H9 (cell line): Measurements from ENCODE around the gene HIPK3. TPM values are rescaled to one million over a fixed set of nuclear protein-coding genes. Genes with fewer than 3 reads are reported as not detected.

Experiments
- DNase-seq: peaks from one replicate; pipeline ENCODE4 v3.0.0-alpha.2; 2017
- H2AFZ ChIP-seq: one replicate; pipeline ENCODE4 v1.6.1; 2013; ENCODE audit warnings: mild to moderate bottlenecking, low read length, control low read depth, moderate library complexity
- H2AK5ac ChIP-seq: 2 replicates; pipeline ENCODE4 v1.6.1; 2013; ENCODE audit warnings: low read length, control low read depth, mixed read lengths; ENCODE audit not compliant: insufficient read length
- H2BK120ac ChIP-seq: one replicate; pipeline ENCODE4 v1.6.1; 2013; ENCODE audit warnings: low read depth, mild to moderate bottlenecking, low read length, control low read depth, inconsistent platforms; ENCODE audit not compliant: poor library complexity, severe bottlenecking
- H2BK12ac ChIP-seq: 2 replicates; pipeline ENCODE4 v1.6.1; 2013; ENCODE audit warnings: low read length, control low read depth, mixed read lengths, low read depth; ENCODE audit not compliant: insufficient read length
- H2BK15ac ChIP-seq: 2 replicates; pipeline ENCODE4 v1.6.1; 2013; ENCODE audit warnings: low read depth, low read length, control low read depth
- H2BK20ac ChIP-seq: one replicate; pipeline ENCODE4 v1.6.1; 2013; ENCODE audit warnings: low read depth, mild to moderate bottlenecking, low read length, control low read depth, inconsistent platforms; ENCODE audit not compliant: poor library complexity, severe bottlenecking
- H2BK5ac ChIP-seq: 2 replicates; pipeline ENCODE4 v1.6.1; 2013; ENCODE audit warnings: low read length, control low read depth, mixed read lengths; ENCODE audit not compliant: insufficient read length
- H3K14ac ChIP-seq: 2 replicates; pipeline ENCODE4 v1.6.1; 2013; ENCODE audit warnings: low read length, control low read depth; ENCODE audit not compliant: insufficient read depth
- H3K18ac ChIP-seq: 2 replicates; pipeline ENCODE4 v1.6.1; 2013; ENCODE audit warnings: low read depth, mild to moderate bottlenecking, mixed read lengths, low read length, control low read depth; ENCODE audit not compliant: insufficient read length
- H3K23ac ChIP-seq: 2 replicates; pipeline ENCODE4 v1.6.1; 2013; ENCODE audit warnings: low read length, control low read depth, mixed read lengths, low read depth; ENCODE audit not compliant: insufficient read length
- H3K23me2 ChIP-seq: 2 replicates; pipeline ENCODE4 v1.6.1; 2013; ENCODE audit warnings: low read depth, mild to moderate bottlenecking, mixed read lengths, low read length, control low read depth; ENCODE audit not compliant: insufficient read length, poor library complexity, severe bottlenecking
- H3K27ac ChIP-seq: 2 replicates; pipeline ENCODE4 v1.5.1; 2013; ENCODE audit warnings: low read length, control low read depth, mixed read lengths, low read depth; ENCODE audit not compliant: insufficient read length
- H3K27me3 ChIP-seq: 2 replicates; pipeline ENCODE4 v1.6.1; 2013; ENCODE audit warnings: low read length, control low read depth, inconsistent platforms; ENCODE audit not compliant: insufficient read depth
- H3K4ac ChIP-seq: 2 replicates; pipeline ENCODE4 v1.6.1; 2013; ENCODE audit warnings: low read depth, mild to moderate bottlenecking, control low read depth, inconsistent platforms, low read length, moderate library complexity
- H3K4me1 ChIP-seq: 2 replicates; pipeline ENCODE4 v1.6.1; 2013; ENCODE audit warnings: low read length, control low read depth, inconsistent platforms; ENCODE audit not compliant: insufficient read depth
- H3K4me2 ChIP-seq: 2 replicates; pipeline ENCODE4 v1.6.1; 2013; ENCODE audit warnings: low read length, control low read depth, mixed read lengths; ENCODE audit not compliant: insufficient read length, insufficient read depth
- H3K56ac ChIP-seq: 2 replicates; pipeline ENCODE4 v1.6.1; 2013; ENCODE audit warnings: low read depth, mild to moderate bottlenecking, mixed read lengths, low read length, control low read depth; ENCODE audit not compliant: insufficient read length
- H3K79me1 ChIP-seq: 2 replicates; pipeline ENCODE4 v1.6.1; 2013; ENCODE audit warnings: low read depth, mild to moderate bottlenecking, moderate library complexity, low read length, control low read depth, inconsistent platforms; ENCODE audit not compliant: insufficient read depth, poor library complexity, severe bottlenecking
- H3K79me2 ChIP-seq: 2 replicates; pipeline ENCODE4 v1.6.1; 2013; ENCODE audit warnings: low read length, control low read depth, inconsistent platforms; ENCODE audit not compliant: insufficient read depth
- H3K9ac ChIP-seq: 2 replicates; pipeline ENCODE4 v1.6.1; 2013; ENCODE audit warnings: low read length, control low read depth, mixed read lengths; ENCODE audit not compliant: insufficient read length; ENCODE audit errors: extremely low read depth
- H3K9me3 ChIP-seq: one replicate; pipeline ENCODE4 v1.6.1; 2013; ENCODE audit warnings: low read depth, low read length, inconsistent platforms; ENCODE audit not compliant: control insufficient read depth
- H3T11ph ChIP-seq: one replicate; pipeline ENCODE4 v1.6.1; 2013; ENCODE audit warnings: mild to moderate bottlenecking, low read length, control low read depth, inconsistent platforms
- H4K20me1 ChIP-seq: one replicate; pipeline ENCODE4 v1.6.1; 2013; ENCODE audit not compliant: control insufficient read depth, insufficient read length, insufficient read depth
- H4K5ac ChIP-seq: 2 replicates; pipeline ENCODE4 v1.6.1; 2013; ENCODE audit warnings: low read depth, mild to moderate bottlenecking, mixed read lengths, low read length, control low read depth; ENCODE audit not compliant: insufficient read length
- H4K8ac ChIP-seq: replicated peaks from 2 replicates; pipeline ENCODE4 v1.6.1; 2013; ENCODE audit warnings: low read length, control low read depth, mixed read lengths, low read depth; ENCODE audit not compliant: insufficient read length
- H4K91ac ChIP-seq: 2 replicates; pipeline ENCODE4 v1.6.1; 2013; ENCODE audit warnings: low read depth, mild to moderate bottlenecking, moderate library complexity, mixed read lengths, low read length, control low read depth; ENCODE audit not compliant: insufficient read length
- H3K27ac Mint-ChIP-seq, 3 experiments: 2 replicates in 2 of 3; 3 replicates in 1 of 3; pipeline ENCODE4 v1.8.0; 2020 to 2021; ENCODE audit warnings: mixed read lengths in 3 of 3, mild to moderate bottlenecking in 1 of 3, moderate library complexity in 1 of 3
- H3K27me3 Mint-ChIP-seq: 2 replicates; pipeline ENCODE4 v1.8.0; 2021; ENCODE audit warnings: low read depth, mild to moderate bottlenecking, moderate library complexity, mixed read lengths
- H3K36me3 Mint-ChIP-seq, 3 experiments: 2 replicates in 2 of 3; 3 replicates in 1 of 3; pipeline ENCODE4 v1.8.0; 2020 to 2021; ENCODE audit warnings: low read depth in 3 of 3, mixed read lengths in 3 of 3; ENCODE audit not compliant: insufficient read depth in 1 of 3
- H3K4me1 Mint-ChIP-seq, 2 experiments: 2 replicates each; pipeline ENCODE4 v1.8.0; 2020; ENCODE audit warnings: mixed read lengths in 2 of 2
- H3K4me3 Mint-ChIP-seq, 2 experiments: 2 replicates in 1 of 2; 3 replicates in 1 of 2; pipeline ENCODE4 v1.8.0; 2020 to 2021; ENCODE audit warnings: mild to moderate bottlenecking in 2 of 2, mixed read lengths in 2 of 2, moderate library complexity in 1 of 2
- H3K9me3 Mint-ChIP-seq, 2 experiments: 2 replicates in 1 of 2; 3 replicates in 1 of 2; pipeline ENCODE4 v1.8.0; 2020; ENCODE audit warnings: mild to moderate bottlenecking in 2 of 2, mixed read lengths in 2 of 2, moderate library complexity in 1 of 2
- CTCF ChIP-seq: fragments of 200-600 bp; sonication (generic); conservative IDR thresholded peaks from 3 replicates; pipeline ENCODE4 v1.8.0; 2021; ENCODE audit warnings: antibody characterized with exemption, mild to moderate bottlenecking
- total RNA-seq: library from RNA; stranded (reverse); gene quantifications from 2 replicates; pipeline ENCODE4 v1.2.1, GENCODE V29; 2021

Gene HIPK3
- total RNA-seq, 1 experiment from 2014 or later: 23.4 TPM

DNA sequence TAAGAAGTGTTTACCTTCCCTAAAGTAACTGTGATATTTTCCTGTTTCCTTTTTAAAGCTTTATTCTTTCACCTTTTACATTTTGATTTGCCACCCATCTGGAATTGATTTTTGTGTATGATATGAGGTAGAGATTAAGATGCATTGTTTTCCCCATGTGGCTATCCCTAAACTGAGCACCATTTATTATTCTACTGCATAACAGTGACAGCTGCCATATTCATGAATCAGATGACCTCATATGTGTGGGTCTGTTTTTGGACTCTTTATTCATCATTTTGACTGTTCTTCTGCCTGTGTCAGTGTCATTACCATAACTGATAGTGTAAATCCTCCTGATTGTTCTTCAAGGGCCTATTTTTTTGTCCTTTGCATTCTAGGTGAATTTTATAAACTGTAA is 50.8 kb downstream of the HIPK3 start:
- H3K23ac ChIP-seq: no peak overlapping the region
- no peaks in the 10 kb centered on the region for H3K79me1 ChIP-seq
- no peak overlapping the region for H3K18ac ChIP-seq
- H3K27ac ChIP-seq: no peak overlapping the region
- H3K9ac ChIP-seq: no peak overlapping the region
- H2BK5ac ChIP-seq: no peak overlapping the region
- no peak overlapping the region for H3K4ac ChIP-seq
- TF ChIP-seq CTCF: no peak
- Mint-ChIP-seq H3K36me3 (no peaks in the 10 kb centered on the region; a peak in 1 of 7 replicates), H3K9me3 (no peaks in the 10 kb centered on the region), H3K4me3 (no peak overlapping the region), H3K27ac (peak overlapping the region in 1 of 3 experiments; percentile 5; a peak in 2 of 7 replicates), H3K27me3 (no peaks in the 10 kb centered on the region), H3K4me1 (peaks cover 27 to 31% of the 10 kb centered on the region in 2 experiments)
- H2BK12ac ChIP-seq: no peak overlapping the region
- no peak overlapping the region for H4K8ac ChIP-seq
- no peaks in the 10 kb centered on the region; the same call in 1 of the 2 replicates for H3K79me2 ChIP-seq
- H3K14ac ChIP-seq: no peak overlapping the region
- no peak overlapping the region for H3K4me2 ChIP-seq
- DNase-seq: no peak
- H2AK5ac ChIP-seq: no peak overlapping the region
- no peaks in the 10 kb centered on the region for H4K20me1 ChIP-seq
- H4K91ac ChIP-seq: no peak overlapping the region
- H4K5ac ChIP-seq: no peak overlapping the region
- H3K9me3 ChIP-seq: no peaks in the 10 kb centered on the region
- H2BK15ac ChIP-seq: no peak overlapping the region
- H3T11ph ChIP-seq: no peak overlapping the region
- H3K56ac ChIP-seq: no peak overlapping the region
- no peak overlapping the region for H2BK120ac ChIP-seq
- no peak overlapping the region for H2BK20ac ChIP-seq
- H2AFZ ChIP-seq: no peak overlapping the region
- H3K23me2 ChIP-seq: no peaks in the 10 kb centered on the region
- H3K27me3 ChIP-seq: no peaks in the 10 kb centered on the region
- H3K4me1 ChIP-seq: no peaks in the 10 kb centered on the region; the same call in 1 of the 2 replicates
